Liver (tissue), 3 donors: ENCODE measurements around the gene KCNG1.

Source experiments
- NR2F2 ChIP-seq: IDR thresholded peaks from 2 replicates; pipeline ENCODE4 v1.6.1; 2016; ENCODE audit warnings: antibody characterized with exemption
- SP1 ChIP-seq: IDR thresholded peaks from 2 replicates; pipeline ENCODE4 v1.6.1; 2018; ENCODE audit warnings: antibody characterized with exemption, mild to moderate bottlenecking
- TF ChIP-seq, protein P1 (sequence below): fragments of 150-350 bp; IDR thresholded peaks from 2 replicates; pipeline ENCODE4 v1.5.1; 2017; ENCODE audit warnings: improper control_type of control experiment, low read depth, low read length; ENCODE audit not compliant: missing input control
- TF ChIP-seq, protein P2 (sequence below): IDR thresholded peaks from 2 replicates; pipeline ENCODE4 v1.6.1; 2016; ENCODE audit warnings: antibody characterized with exemption
- donor health status: healthy.
- donor health status: healthy.

DNA sequence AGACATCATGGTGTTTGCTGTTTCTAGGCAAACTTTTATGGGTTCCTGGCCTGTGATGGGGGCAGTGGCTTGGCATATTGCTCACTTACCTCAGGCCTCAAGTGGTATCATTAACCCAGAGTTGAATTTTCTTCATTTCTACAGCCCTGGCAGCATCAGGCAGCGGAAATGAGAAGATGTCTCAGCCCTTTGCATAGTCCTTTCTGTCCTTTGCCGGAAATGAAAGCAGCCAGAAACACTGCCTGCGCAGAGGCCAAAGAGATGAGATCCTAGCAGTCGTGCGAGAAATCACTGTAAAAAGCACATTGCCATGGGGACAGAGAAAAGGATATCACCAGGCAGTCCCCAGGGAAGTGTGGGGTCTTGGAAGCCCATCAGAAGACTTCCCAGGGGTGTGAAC, 37.4 kb upstream of the KCNG1 start:
- TF ChIP-seq, protein P1, sequence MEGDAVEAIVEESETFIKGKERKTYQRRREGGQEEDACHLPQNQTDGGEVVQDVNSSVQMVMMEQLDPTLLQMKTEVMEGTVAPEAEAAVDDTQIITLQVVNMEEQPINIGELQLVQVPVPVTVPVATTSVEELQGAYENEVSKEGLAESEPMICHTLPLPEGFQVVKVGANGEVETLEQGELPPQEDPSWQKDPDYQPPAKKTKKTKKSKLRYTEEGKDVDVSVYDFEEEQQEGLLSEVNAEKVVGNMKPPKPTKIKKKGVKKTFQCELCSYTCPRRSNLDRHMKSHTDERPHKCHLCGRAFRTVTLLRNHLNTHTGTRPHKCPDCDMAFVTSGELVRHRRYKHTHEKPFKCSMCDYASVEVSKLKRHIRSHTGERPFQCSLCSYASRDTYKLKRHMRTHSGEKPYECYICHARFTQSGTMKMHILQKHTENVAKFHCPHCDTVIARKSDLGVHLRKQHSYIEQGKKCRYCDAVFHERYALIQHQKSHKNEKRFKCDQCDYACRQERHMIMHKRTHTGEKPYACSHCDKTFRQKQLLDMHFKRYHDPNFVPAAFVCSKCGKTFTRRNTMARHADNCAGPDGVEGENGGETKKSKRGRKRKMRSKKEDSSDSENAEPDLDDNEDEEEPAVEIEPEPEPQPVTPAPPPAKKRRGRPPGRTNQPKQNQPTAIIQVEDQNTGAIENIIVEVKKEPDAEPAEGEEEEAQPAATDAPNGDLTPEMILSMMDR = no peak
- TF ChIP-seq NR2F2 = no peak
- no peak for TF ChIP-seq SP1
- TF ChIP-seq, protein P2, sequence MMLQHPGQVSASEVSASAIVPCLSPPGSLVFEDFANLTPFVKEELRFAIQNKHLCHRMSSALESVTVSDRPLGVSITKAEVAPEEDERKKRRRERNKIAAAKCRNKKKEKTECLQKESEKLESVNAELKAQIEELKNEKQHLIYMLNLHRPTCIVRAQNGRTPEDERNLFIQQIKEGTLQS = no peak
